Ascending aorta (tissue), 2 donors: ENCODE measurements around the gene RETN. TPM values are rescaled to one million over a fixed set of nuclear protein-coding genes. Genes with fewer than 3 reads are reported as not detected.

Experiments used
- DNase-seq, 2 donors: peaks; one replicate each; pipeline ENCODE4 v3.0.0-alpha.2; 2019; ENCODE audit warnings: low spot score in 2 of 2
- H3K27ac ChIP-seq, 2 donors: fragments of 200-600 bp; sonication (generic); one replicate each; pipeline ENCODE4 v1.5.1; 2016 to 2017; ENCODE audit warnings: mild to moderate bottlenecking in 1 of 2
- H3K27me3 ChIP-seq: fragments of 200-600 bp; sonication (generic); one replicate; pipeline ENCODE4 v1.5.1; 2017
- H3K36me3 ChIP-seq, 2 donors: fragments of 200-600 bp; sonication (generic); one replicate each; pipeline ENCODE4 v1.5.1; 2016
- H3K4me1 ChIP-seq, 2 donors: fragments of 200-600 bp; sonication (generic); one replicate each; pipeline ENCODE4 v1.5.1; 2016 to 2017; ENCODE audit warnings: mild to moderate bottlenecking in 1 of 2
- H3K4me3 ChIP-seq, 2 donors: fragments of 200-600 bp; sonication (generic); one replicate each; pipeline ENCODE4 v1.5.1; 2016 to 2017; ENCODE audit warnings: mild to moderate bottlenecking in 1 of 2
- H3K9me3 ChIP-seq, 2 donors: fragments of 200-600 bp; sonication (generic); one replicate each; pipeline ENCODE4 v1.5.1; 2016
- CTCF ChIP-seq, 3 experiments: fragments of 200-600 bp in 2 of 3; fragments of 450-650 bp in 1 of 3; sonication (generic) in 2 of 3; IDR thresholded peaks; one replicate each; pipeline ENCODE4 v1.5.1; 2016 to 2019; ENCODE audit warnings: antibody characterized with exemption in 3 of 3, mild to moderate bottlenecking in 1 of 3, moderate library complexity in 1 of 3
- intact Hi-C: fragments of 100-400 bp; cut with DNase I; formaldehyde crosslinking; loops from one replicate; pipeline ENCODE4 v1.15.1; 2023
- total RNA-seq: library from RNA; depleted of rRNA; stranded (reverse); fragments of >200 nt; gene quantifications from one replicate; pipeline ENCODE4 v1.1.0, GENCODE V29; 2016

RETN gene
- total RNA-seq, 1 donor from 2014 or later = not detected

GRCh38 chr19:7715671-7716070, 46.8 kb downstream of the RETN start:
- no peaks in the 10 kb centered on the region for H3K4me1 ChIP-seq
- no peaks in the 10 kb centered on the region for H3K36me3 ChIP-seq
- no peak for DNase-seq
- no peaks in the 10 kb centered on the region for H3K9me3 ChIP-seq
- intact Hi-C loops = no loop called here
- TF ChIP-seq CTCF (IDR thresholded peaks at IDR 0.05) = no peak
- no peak overlapping the region for H3K27ac ChIP-seq
- no peaks in the 10 kb centered on the region for H3K27me3 ChIP-seq
- H3K4me3 ChIP-seq = no peak overlapping the region

DNA sequence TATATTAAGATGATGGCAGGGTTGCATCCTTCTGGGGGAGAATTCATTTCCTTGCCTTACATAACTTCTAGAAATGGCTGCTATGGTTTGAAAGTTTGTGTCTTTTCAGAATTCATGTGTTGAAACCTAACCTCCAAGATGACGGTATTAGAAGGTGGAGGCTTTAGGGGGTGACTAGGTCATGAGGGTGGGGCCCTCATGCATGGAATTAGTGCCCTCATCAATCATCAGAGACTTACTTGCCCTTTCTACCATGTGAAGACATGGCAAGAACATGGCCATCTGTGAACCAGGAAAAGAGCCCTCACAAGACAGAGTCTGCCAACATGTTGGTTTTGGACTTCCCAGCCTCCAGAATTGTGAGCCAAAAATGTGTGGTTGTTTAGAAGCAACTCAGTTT, 47.9 kb downstream of the RETN start:
- intact Hi-C loops = no loop called here
- DNase-seq = no peak
- no peak overlapping the region for H3K4me3 ChIP-seq
- no peaks in the 10 kb centered on the region for H3K36me3 ChIP-seq
- no peaks in the 10 kb centered on the region for H3K27me3 ChIP-seq
- no peak overlapping the region for H3K27ac ChIP-seq
- H3K9me3 ChIP-seq = no peaks in the 10 kb centered on the region
- no peak for TF ChIP-seq CTCF (IDR thresholded peaks at IDR 0.05)
- no peaks in the 10 kb centered on the region for H3K4me1 ChIP-seq

DNA sequence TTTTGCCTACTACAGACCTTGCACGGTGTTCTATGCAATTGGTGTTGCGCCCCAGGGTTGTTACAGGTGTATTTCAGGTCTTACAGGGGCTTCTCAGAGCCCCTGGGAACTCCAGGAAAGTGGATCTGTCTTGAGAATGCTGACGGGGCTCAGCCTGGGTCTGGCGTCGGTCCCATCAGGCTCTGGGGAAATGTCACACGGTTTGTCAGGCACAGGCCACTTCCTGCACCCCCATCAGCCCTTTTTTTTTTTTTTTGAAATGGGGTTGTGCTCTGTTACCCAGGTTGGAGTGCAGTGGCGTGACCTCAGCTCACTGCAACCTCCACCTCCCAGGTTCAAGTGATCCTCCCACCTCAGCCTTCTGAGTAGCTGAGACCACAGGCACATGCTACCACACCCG, 49.8 kb downstream of the RETN start:
- intact Hi-C loops = no loop called here

More for the DNA sequence above, 49.8 kb downstream of the RETN start:
- TF ChIP-seq CTCF (IDR thresholded peaks at IDR 0.05) = no peak
- no peaks in the 10 kb centered on the region for H3K27me3 ChIP-seq
- H3K36me3 ChIP-seq = no peaks in the 10 kb centered on the region
- no peak for DNase-seq
- no peak overlapping the region for H3K4me3 ChIP-seq
- no peaks in the 10 kb centered on the region for H3K9me3 ChIP-seq
- H3K4me1 ChIP-seq = no peaks in the 10 kb centered on the region
- H3K27ac ChIP-seq = no peak overlapping the region

Other genes with a start within 250 kb of the RETN start
- gene PEX11G, start 180.0 kb upstream of the RETN start, total RNA-seq = not detected
- gene ZNF358, start 152.9 kb upstream of the RETN start, total RNA-seq = 163 TPM
- gene MCOLN1, start 146.4 kb upstream of the RETN start, total RNA-seq = 11.9 TPM
- gene PNPLA6, start 133.3 kb upstream of the RETN start, total RNA-seq = 190 TPM
- gene CAMSAP3, start 73.2 kb upstream of the RETN start, total RNA-seq = not detected
- gene XAB2, start 39.5 kb upstream of the RETN start, total RNA-seq = 18.4 TPM
- not detected for gene PET100, start 39.3 kb upstream of the RETN start, total RNA-seq
- not detected for gene PCP2, start 35.3 kb upstream of the RETN start, total RNA-seq
- gene STXBP2, start 31.9 kb upstream of the RETN start, total RNA-seq = 26.6 TPM
- gene MCEMP1, start 8.0 kb downstream of the RETN start, total RNA-seq = not detected
- 166 TPM for gene TRAPPC5, start 11.8 kb downstream of the RETN start, total RNA-seq
- not detected for gene FCER2, start 33.1 kb downstream of the RETN start, total RNA-seq
- 1.7 TPM for gene CLEC4G, start 63.1 kb downstream of the RETN start, total RNA-seq
- gene CD209, start 78.5 kb downstream of the RETN start, total RNA-seq = 12.6 TPM
- not detected for gene CLEC4M, start 94.2 kb downstream of the RETN start, total RNA-seq
- 27.7 TPM for gene EVI5L, start 161.2 kb downstream of the RETN start, total RNA-seq
- not detected for gene PRR36, start 205.3 kb downstream of the RETN start, total RNA-seq
- gene LRRC8E, start 219.5 kb downstream of the RETN start, total RNA-seq = not detected
- gene MAP2K7, start 234.8 kb downstream of the RETN start, total RNA-seq = 37.3 TPM
- 7.1 TPM for gene TGFBR3L, start 245.8 kb downstream of the RETN start, total RNA-seq